Gastroesophageal sphincter (tissue), 3 donors: ENCODE data around the gene SMIM7.

ENCODE experiments used
- CTCF ChIP-seq, 4 experiments: fragments of 200-600 bp in 2 of 4; fragments of 450-650 bp in 2 of 4; sonication (generic) in 1 of 4; IDR thresholded peaks; one replicate each; pipeline ENCODE4 v1.5.1; 2017 to 2019; ENCODE audit warnings: antibody characterized with exemption in 4 of 4, mild to moderate bottlenecking in 2 of 4, moderate library complexity in 2 of 4
- EP300 ChIP-seq: sonication (generic); formaldehyde crosslinking; IDR thresholded peaks from one replicate; pipeline ENCODE4 v1.6.1; 2017; ENCODE audit warnings: antibody characterized with exemption, mild to moderate bottlenecking
- POLR2A ChIP-seq, 2 donors: fragments of 450-650 bp; IDR thresholded peaks; one replicate each; pipeline ENCODE4 v1.6.1; 2017; ENCODE audit warnings: antibody characterized with exemption in 2 of 2, mild to moderate bottlenecking in 2 of 2, moderate library complexity in 1 of 2
- POLR2AphosphoS5 ChIP-seq: sonication (generic); formaldehyde crosslinking; IDR thresholded peaks from one replicate; pipeline ENCODE4 v1.6.1; 2017; ENCODE audit warnings: antibody characterized with exemption

GRCh38 chr19:16684216-16684615 lies 24.3 kb upstream of the SMIM7 start:
- TF ChIP-seq EP300, result no peak
- TF ChIP-seq POLR2AphosphoS5, result no peak
- no peak for TF ChIP-seq CTCF (IDR thresholded peaks at IDR 0.05)
- no peak for TF ChIP-seq POLR2A (IDR thresholded peaks at IDR 0.05)
